NCI-H2196 (cell line): ENCODE data around the gene SALL4.
"Not testable (repeated sequence)": the region's sequence is repeated elsewhere in the genome, so short reads cannot be mapped to it uniquely, and the experiment has no call there.

Experiments used
- DNase-seq: peaks from one replicate; lab custom pipeline; 2025; ENCODE audit not compliant: unreplicated experiment; lab: John Stamatoyannopoulos, UW

Gene SALL4

GRCh38 chr20:51767867-51768758 is 34.2 kb downstream of the SALL4 start, which contains the start of gene ATP9A:
Gene ATP9A, minus strand, starts transcription at chr20:51768390. Its CDS starts 21 bp downstream, at chr20:51768369.
- DNase-seq: peak; percentile 34

- peak; percentile 91 for DNase-seq
Observed at GRCh38 chr20:51766994-51767866, 35.1 kb downstream of the SALL4 start.

- DNase-seq: not testable (repeated sequence)
Observed at GRCh38 chr20:51765381-51765780, 36.9 kb downstream of the SALL4 start.

GRCh38 chr20:51763965-51764602 is 38.2 kb downstream of the SALL4 start:
- DNase-seq: no peak

- peak; percentile 32 for DNase-seq
Observed at GRCh38 chr20:51760905-51761546, 41.3 kb downstream of the SALL4 start.

GRCh38 chr20:51759769-51760510 is 42.4 kb downstream of the SALL4 start:
- no peak for DNase-seq

GRCh38 chr20:51758978-51759544 is 43.3 kb downstream of the SALL4 start:
- no peak for DNase-seq

GRCh38 chr20:51757226-51757625 is 45.1 kb downstream of the SALL4 start:
- DNase-seq: no peak

- no peak for DNase-seq
Observed at GRCh38 chr20:51756653-51757052, 45.7 kb downstream of the SALL4 start.

GRCh38 chr20:51753220-51753619 is 49.1 kb downstream of the SALL4 start:
- not testable (repeated sequence) for DNase-seq

GRCh38 chr20:51752343-51752951 is 49.9 kb downstream of the SALL4 start:
- no peak for DNase-seq

GRCh38 chr20:51750770-51751388 is 51.4 kb downstream of the SALL4 start:
- DNase-seq: no peak

- peak; percentile 74 for DNase-seq
Observed at GRCh38 chr20:51750037-51750769, 52.1 kb downstream of the SALL4 start.

- DNase-seq: no peak
Observed at GRCh38 chr20:51749674-51750036, 52.7 kb downstream of the SALL4 start.

- DNase-seq: no peak
Observed at GRCh38 chr20:51747182-51747911, 55.0 kb downstream of the SALL4 start.

- DNase-seq: no peak
Observed at GRCh38 chr20:51745804-51746203, 56.5 kb downstream of the SALL4 start.

- no peak for DNase-seq
Observed at GRCh38 chr20:51740838-51741237, 61.5 kb downstream of the SALL4 start.

GRCh38 chr20:51740308-51740707 is 62.0 kb downstream of the SALL4 start:
- not testable (repeated sequence) for DNase-seq
